ENCODE measurements around the gene COX6A2. TPM values are rescaled to one million over a fixed set of nuclear protein-coding genes. Genes with fewer than 3 reads are reported as not detected.

Gene COX6A2
- total RNA-seq, 1 experiment from 2014 or later, result not detected

GRCh38 chr16:31475946-31476302, 47.8 kb upstream of the COX6A2 start:
- no peak for TF ChIP-seq CTCF (conservative IDR thresholded peaks at IDR 0.05)
- peak; percentile 43 for DNase-seq
- Histone ChIP-seq H2AK5ac (ENCODE audit: insufficient read length, low read length) (no peak overlapping the region), H3K23me2 (ENCODE audit: insufficient read length, low read depth, low read length, poor library complexity, severe bottlenecking) (peaks cover 22% of the 10 kb centered on the region), H4K91ac (ENCODE audit: insufficient read length, low read depth, low read length) (no peak overlapping the region), H3K4me2 (ENCODE audit: insufficient read depth, insufficient read length, low read length) (peak overlapping the region; percentile 90), H3K79me2 (ENCODE audit: insufficient read depth, low read length) (no peaks in the 10 kb centered on the region), H2BK5ac (ENCODE audit: insufficient read length, low read length) (no peak overlapping the region), H3T11ph (ENCODE audit: low read length) (no peak overlapping the region), H3K18ac (ENCODE audit: insufficient read length, low read depth, low read length) (no peak overlapping the region), H2AFZ (ENCODE audit: low read length) (no peak overlapping the region), H4K8ac (replicated peaks; ENCODE audit: insufficient read length, low read depth, low read length) (no peak overlapping the region), H3K9ac (ENCODE audit: extremely low read depth, insufficient read length, low read length) (no peak overlapping the region), H4K20me1 (ENCODE audit: control insufficient read depth, insufficient read depth, insufficient read length) (no peaks in the 10 kb centered on the region), H2BK120ac (ENCODE audit: low read depth, low read length, poor library complexity, severe bottlenecking) (no peak overlapping the region), H3K4ac (ENCODE audit: low read depth, low read length) (no peak overlapping the region), H3K14ac (ENCODE audit: insufficient read depth, low read length) (no peak overlapping the region), H3K79me1 (ENCODE audit: insufficient read depth, low read depth, low read length, poor library complexity, severe bottlenecking) (no peaks in the 10 kb centered on the region), H3K27ac (ENCODE audit: insufficient read length, low read depth, low read length) (no peak overlapping the region), H2BK12ac (ENCODE audit: insufficient read length, low read depth, low read length) (no peak overlapping the region), H3K56ac (ENCODE audit: insufficient read length, low read depth, low read length) (no peak overlapping the region), H2BK15ac (ENCODE audit: low read depth, low read length) (no peak overlapping the region), H3K27me3 (ENCODE audit: insufficient read depth, low read length) (peaks cover 1% of the 10 kb centered on the region; the same call in 1 of the 2 replicates), H3K9me3 (ENCODE audit: control insufficient read depth, low read depth, low read length) (no peaks in the 10 kb centered on the region), H2BK20ac (ENCODE audit: low read depth, low read length, poor library complexity, severe bottlenecking) (no peak overlapping the region), H3K23ac (ENCODE audit: insufficient read length, low read depth, low read length) (no peak overlapping the region), H3K4me1 (ENCODE audit: insufficient read depth, low read length) (peaks cover 3% of the 10 kb centered on the region; the same call in 1 of the 2 replicates), H4K5ac (ENCODE audit: insufficient read length, low read depth, low read length) (no peak overlapping the region)
- no CpG with 5 or more reads among the region's 26 CpGs for WGBS (ENCODE audit: extremely low coverage, insufficient read length, low lambda C conversion rate)
- peaks cover 68% of the 10 kb centered on the region for H3K27me3 Mint-ChIP-seq (ENCODE audit: low read depth)
- H3K36me3 Mint-ChIP-seq (ENCODE audit: insufficient read depth in 1 of 3, low read depth in 3 of 3), result peaks cover 0 to 14% (median 1%) of the 10 kb centered on the region in 3 experiments; a peak in 3 of 7 replicates
- peaks cover 21 to 26% of the 10 kb centered on the region in 2 experiments for H3K4me1 Mint-ChIP-seq
- H3K9me3 Mint-ChIP-seq, result no peaks in the 10 kb centered on the region; a peak in 1 of 5 replicates
- no peak overlapping the region for H3K27ac Mint-ChIP-seq
- peak overlapping the region; percentile 73 to 85 for H3K4me3 Mint-ChIP-seq

Measured in H9 (cell line).